ENCODE data around the gene MTG1. TPM values are rescaled to one million over a fixed set of nuclear protein-coding genes. Genes with fewer than 3 reads are reported as not detected.

MTG1 gene
- total and polyA plus RNA-seq, 2 experiments from 2014 or later, result 45.7 to 68.6 TPM

GRCh38 chr10:133390597-133391248 is 3.2 kb upstream of the MTG1 start:
- peaks cover 2% of the 10 kb centered on the region for H3K27me3 Mint-ChIP-seq (ENCODE audit: insufficient read depth, low read depth, poor library complexity)
- Histone ChIP-seq H3K79me2 (replicated peaks; ENCODE audit: insufficient read depth) (peaks cover 14% of the 10 kb centered on the region), H3K27me3 (ENCODE audit: insufficient read depth) (no peaks in the 10 kb centered on the region), H3K4me3 (no peak overlapping the region), H2AFZ (no peak overlapping the region), H4K20me1 (replicated peaks; ENCODE audit: insufficient read depth) (0 out of 2 replicates have a peak, but pooled peaks cover 4% of the 10 kb centered on the region), H3K36me3 (ENCODE audit: insufficient read depth) (peaks cover 1% of the 10 kb centered on the region; the same call in 1 of the 2 replicates), H3K27ac (ENCODE audit: low read depth) (no peak overlapping the region), H3K4me2 (no peak overlapping the region), H3F3A (replicated peaks; ENCODE audit: low read depth) (0 out of 2 replicates have a peak, but pooled peaks cover 3% of the 10 kb centered on the region), H3K9me2 (ENCODE audit: insufficient read depth) (no peaks in the 10 kb centered on the region), H3K4me1 (ENCODE audit: insufficient read depth) (no peaks in the 10 kb centered on the region)
- ATAC-seq (no peak), DNase-seq (ENCODE audit: low spot score) (no peak)
- H3K36me3 Mint-ChIP-seq (ENCODE audit: low read depth), result peaks cover 5% of the 10 kb centered on the region
- TF ChIP-seq JUNB (IDR thresholded peaks at IDR 0.05; ENCODE audit: unreplicated experiment), result no peak
- no peak for TF ChIP-seq STAT1 (IDR thresholded peaks at IDR 0.05; ENCODE audit: unreplicated experiment)
- no peak for TF ChIP-seq POLR2AphosphoS5 (IDR thresholded peaks at IDR 0.05; ENCODE audit: low read depth)
- no peak for TF ChIP-seq ETS1 (IDR thresholded peaks at IDR 0.05)
- no peak for TF ChIP-seq ZNF114 (CRISPR knock-in tag; IDR thresholded peaks at IDR 0.05)
- TF ChIP-seq ZNF331 (CRISPR knock-in tag; IDR thresholded peaks at IDR 0.05; ENCODE audit: low read depth), result no peak
- no peak for TF ChIP-seq ZNF462 (CRISPR knock-in tag; IDR thresholded peaks at IDR 0.05)
- no peak for TF ChIP-seq EZH2 (IDR thresholded peaks at IDR 0.05; ENCODE audit: low read depth, unreplicated experiment)
- TF ChIP-seq EZH2phosphoT487 (IDR thresholded peaks at IDR 0.05; ENCODE audit: unreplicated experiment), result no peak
- no peak for TF ChIP-seq CREB1 (CRISPR knock-in tag; IDR thresholded peaks at IDR 0.05; ENCODE audit: low read depth)
- TF ChIP-seq NANOG (IDR thresholded peaks at IDR 0.05; ENCODE audit: borderline replicate concordance), result no peak
- no peak for TF ChIP-seq REST (IDR thresholded peaks at IDR 0.05; ENCODE audit: unreplicated experiment)
- TF ChIP-seq CTCF (conservative IDR thresholded peaks at IDR 0.05; ENCODE audit: low read depth in 2 of 2), result no peak
- no peak overlapping the region for H3K4me3 Mint-ChIP-seq
- H3K4me1 Mint-ChIP-seq, result peaks cover 9% of the 10 kb centered on the region
- no peaks in the 10 kb centered on the region for H3K9me3 Mint-ChIP-seq
- no peak overlapping the region for H3K27ac Mint-ChIP-seq
